GM23338 (cell line): ENCODE results near the gene CLDN24. TPM values are rescaled to one million over a fixed set of nuclear protein-coding genes. Genes with fewer than 3 reads are reported as not detected.

Source experiments
- ATAC-seq: fragments of 200-7000 bp; cut with Tn5 transposase; 3 replicates; pipeline ENCODE4 v1.9.1; 2020
- DNase-seq: peaks from one replicate; pipeline ENCODE4 v3.0.0-alpha.2; 2015; ENCODE audit warnings: low spot score
- H2AFZ ChIP-seq: fragments of 200-600 bp; sonication (generic); 2 replicates; pipeline ENCODE4 v1.8.0; 2016; ENCODE audit warnings: antibody characterized with exemption, mild to moderate bottlenecking, moderate library complexity
- H3F3A ChIP-seq: fragments of 200-600 bp; sonication (generic); replicated peaks from 2 replicates; pipeline ENCODE4 v1.8.0; 2017; ENCODE audit warnings: antibody characterized with exemption, mixed run types, low read depth
- H3K27ac ChIP-seq: fragments of 200-600 bp; sonication (generic); 2 replicates; pipeline ENCODE4 v1.6.1; 2016; ENCODE audit warnings: low read depth
- H3K27me3 ChIP-seq: fragments of 200-600 bp; sonication (generic); 2 replicates; pipeline ENCODE4 v1.8.0; 2016; ENCODE audit warnings: mild to moderate bottlenecking, mixed run types, moderate library complexity; ENCODE audit not compliant: insufficient read depth
- H3K36me3 ChIP-seq: fragments of 200-600 bp; sonication (generic); 2 replicates; pipeline ENCODE4 v1.8.0; 2016; ENCODE audit warnings: mild to moderate bottlenecking; ENCODE audit not compliant: insufficient read depth
- H3K4me1 ChIP-seq: fragments of 200-600 bp; sonication (generic); 2 replicates; pipeline ENCODE4 v1.8.0; 2016; ENCODE audit warnings: mild to moderate bottlenecking, moderate library complexity; ENCODE audit not compliant: insufficient read depth
- H3K4me2 ChIP-seq: fragments of 200-600 bp; sonication (generic); 2 replicates; pipeline ENCODE4 v1.7.1; 2017; ENCODE audit warnings: mixed run types
- H3K4me3 ChIP-seq: fragments of 200-600 bp; sonication (generic); 2 replicates; pipeline ENCODE4 v1.6.1; 2016; ENCODE audit warnings: mixed run types
- H3K79me2 ChIP-seq: fragments of 200-600 bp; sonication (generic); replicated peaks from 2 replicates; pipeline ENCODE4 v1.8.0; 2017; ENCODE audit warnings: mild to moderate bottlenecking; ENCODE audit not compliant: insufficient read depth
- H3K9me2 ChIP-seq: fragments of 200-600 bp; sonication (generic); 2 replicates; pipeline ENCODE4 v1.8.0; 2017; ENCODE audit not compliant: insufficient read depth
- H4K20me1 ChIP-seq: fragments of 200-600 bp; sonication (generic); replicated peaks from 2 replicates; pipeline ENCODE4 v1.8.0; 2017; ENCODE audit warnings: mild to moderate bottlenecking; ENCODE audit not compliant: insufficient read depth
- H3K27ac Mint-ChIP-seq: 2 replicates; pipeline ENCODE4 v1.8.0; 2020; ENCODE audit warnings: inconsistent platforms, mild to moderate bottlenecking, moderate library complexity, mixed read lengths
- H3K27me3 Mint-ChIP-seq: 3 replicates; pipeline ENCODE4 v1.8.0; 2022; ENCODE audit warnings: low read depth, mild to moderate bottlenecking, moderate library complexity, mixed read lengths, inconsistent platforms; ENCODE audit not compliant: insufficient read depth, poor library complexity
- H3K36me3 Mint-ChIP-seq: 3 replicates; pipeline ENCODE4 v1.8.0; 2021; ENCODE audit warnings: low read depth, mild to moderate bottlenecking, inconsistent platforms, moderate library complexity, mixed read lengths
- H3K4me1 Mint-ChIP-seq: 3 replicates; pipeline ENCODE4 v1.8.0; 2020; ENCODE audit warnings: mild to moderate bottlenecking, inconsistent platforms, mixed read lengths
- H3K4me3 Mint-ChIP-seq: 3 replicates; pipeline ENCODE4 v1.8.0; 2021; ENCODE audit warnings: moderate library complexity, mild to moderate bottlenecking, inconsistent platforms, mixed read lengths
- H3K9me3 Mint-ChIP-seq: 3 replicates; pipeline ENCODE4 v1.8.0; 2020; ENCODE audit warnings: moderate library complexity, mild to moderate bottlenecking, inconsistent platforms, mixed read lengths
- CREB1 ChIP-seq: fragments of 250-450 bp; sonication (Bioruptor Pico); IDR thresholded peaks from 2 replicates; pipeline ENCODE4 v1.5.0; 2020; ENCODE audit warnings: low read depth, mild to moderate bottlenecking, moderate library complexity
- EZH2 ChIP-seq: fragments of 200-600 bp; sonication (generic); IDR thresholded peaks from one replicate; pipeline ENCODE4 v1.8.0; 2017; ENCODE audit warnings: antibody characterized with exemption, mild to moderate bottlenecking, low read depth; ENCODE audit not compliant: unreplicated experiment
- EZH2phosphoT487 ChIP-seq: fragments of 200-600 bp; sonication (generic); IDR thresholded peaks from one replicate; pipeline ENCODE4 v1.8.1; 2018; ENCODE audit warnings: antibody characterized with exemption; ENCODE audit not compliant: unreplicated experiment
- JUNB ChIP-seq: IDR thresholded peaks from one replicate; pipeline ENCODE4 v1.6.1; 2016; ENCODE audit warnings: antibody characterized with exemption; ENCODE audit not compliant: unreplicated experiment
- NANOG ChIP-seq: IDR thresholded peaks from 2 replicates; pipeline ENCODE4 v1.6.1; 2016; ENCODE audit warnings: antibody characterized with exemption, borderline replicate concordance
- POLR2AphosphoS5 ChIP-seq: IDR thresholded peaks from 2 replicates; pipeline ENCODE4 v1.6.1; 2016; ENCODE audit warnings: antibody characterized with exemption, low read depth
- STAT1 ChIP-seq: IDR thresholded peaks from one replicate; pipeline ENCODE4 v1.6.1; 2016; ENCODE audit warnings: antibody characterized with exemption; ENCODE audit not compliant: unreplicated experiment
- ZNF114 ChIP-seq: fragments of 250-450 bp; sonication (Bioruptor Pico); IDR thresholded peaks from 2 replicates; pipeline ENCODE4 v1.5.0; 2020; ENCODE audit warnings: mild to moderate bottlenecking, moderate library complexity
- ZNF331 ChIP-seq: fragments of 250-450 bp; sonication (Bioruptor Pico); IDR thresholded peaks from 2 replicates; pipeline ENCODE4 v1.5.0; 2020; ENCODE audit warnings: low read depth, mild to moderate bottlenecking, moderate library complexity
- polyA plus RNA-seq: library from polyadenylated mRNA; unstranded; fragments of >200 nt; fragmentation: Nextera tagmentation; extraction: Ambion mirVana; gene quantifications from 2 replicates; pipeline ENCODE4 v1.2.1, GENCODE V29; 2016
- total RNA-seq: library from RNA; depleted of rRNA; stranded (reverse); fragments of >200 nt; shearing (Covaris generic); gene quantifications from 2 replicates; pipeline ENCODE4 v1.2.3, GENCODE V29; 2014
- TF ChIP-seq, protein P1 (sequence below): fragments of 250-450 bp; sonication (Bioruptor Pico); IDR thresholded peaks from 2 replicates; pipeline ENCODE4 v1.5.0; 2020; ENCODE audit warnings: mild to moderate bottlenecking, moderate library complexity
- TF ChIP-seq, protein P2 (sequence below), 2 experiments: fragments of 200-600 bp in 1 of 2; sonication (generic) in 1 of 2; conservative IDR thresholded peaks; 2 replicates each; pipeline versions ENCODE4 v1.5.1 to v1.6.1; 2016 to 2017; ENCODE audit warnings: antibody characterized with exemption in 2 of 2, low read depth in 2 of 2, mild to moderate bottlenecking in 2 of 2, moderate library complexity in 1 of 2
- TF ChIP-seq, protein P3 (sequence below): IDR thresholded peaks from one replicate; pipeline ENCODE4 v1.6.1; 2018; ENCODE audit warnings: antibody characterized with exemption; ENCODE audit not compliant: unreplicated experiment
- TF ChIP-seq, protein P4 (sequence below): IDR thresholded peaks from 2 replicates; pipeline ENCODE4 v1.6.1; 2016; ENCODE audit warnings: antibody characterized with exemption

CLDN24 gene
- total and polyA plus RNA-seq, 2 experiments from 2014 or later: not detected

DNA sequence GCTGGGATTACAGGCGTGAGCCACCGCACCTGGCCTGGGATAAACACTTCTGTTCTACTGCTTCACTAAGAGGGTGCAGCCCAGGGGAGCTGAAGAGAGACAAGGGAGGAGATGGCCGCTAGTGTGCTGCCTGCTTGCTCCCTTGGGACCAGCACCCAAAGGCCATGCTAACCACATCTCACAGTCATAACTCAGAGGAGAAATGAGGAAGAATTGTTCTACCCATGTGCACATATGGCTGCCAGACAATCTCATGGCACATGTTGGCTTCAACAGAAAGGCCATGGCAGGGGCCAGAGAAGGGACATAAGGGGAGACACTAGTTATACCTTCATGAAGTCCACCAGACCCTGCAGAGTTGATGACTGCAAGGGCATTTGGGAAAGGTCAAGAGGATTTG is 24.6 kb downstream of the CLDN24 start:
- Histone ChIP-seq H3K4me3 (no peak overlapping the region), H3K36me3 (peaks cover 27% of the 10 kb centered on the region), H3K4me2 (no peak overlapping the region), H3K79me2 (no peaks in the 10 kb centered on the region), H3K4me1 (no peaks in the 10 kb centered on the region), H4K20me1 (0 out of 2 replicates have a peak, but pooled peaks cover 3% of the 10 kb centered on the region), H3K9me2 (no peaks in the 10 kb centered on the region), H3K27ac (no peak overlapping the region), H2AFZ (no peak overlapping the region), H3F3A (no peaks in the 10 kb centered on the region), H3K27me3 (no peaks in the 10 kb centered on the region)
- H3K9me3 Mint-ChIP-seq: no peaks in the 10 kb centered on the region
- H3K36me3 Mint-ChIP-seq: peaks cover 38% of the 10 kb centered on the region
- no peaks in the 10 kb centered on the region; the same call in 2 of the 3 replicates for H3K4me1 Mint-ChIP-seq
- DNase-seq: no peak
- no peak for ATAC-seq
- TF ChIP-seq EZH2: no peak
- TF ChIP-seq ZNF331 (CRISPR knock-in tag): no peak
- TF ChIP-seq, protein P1, sequence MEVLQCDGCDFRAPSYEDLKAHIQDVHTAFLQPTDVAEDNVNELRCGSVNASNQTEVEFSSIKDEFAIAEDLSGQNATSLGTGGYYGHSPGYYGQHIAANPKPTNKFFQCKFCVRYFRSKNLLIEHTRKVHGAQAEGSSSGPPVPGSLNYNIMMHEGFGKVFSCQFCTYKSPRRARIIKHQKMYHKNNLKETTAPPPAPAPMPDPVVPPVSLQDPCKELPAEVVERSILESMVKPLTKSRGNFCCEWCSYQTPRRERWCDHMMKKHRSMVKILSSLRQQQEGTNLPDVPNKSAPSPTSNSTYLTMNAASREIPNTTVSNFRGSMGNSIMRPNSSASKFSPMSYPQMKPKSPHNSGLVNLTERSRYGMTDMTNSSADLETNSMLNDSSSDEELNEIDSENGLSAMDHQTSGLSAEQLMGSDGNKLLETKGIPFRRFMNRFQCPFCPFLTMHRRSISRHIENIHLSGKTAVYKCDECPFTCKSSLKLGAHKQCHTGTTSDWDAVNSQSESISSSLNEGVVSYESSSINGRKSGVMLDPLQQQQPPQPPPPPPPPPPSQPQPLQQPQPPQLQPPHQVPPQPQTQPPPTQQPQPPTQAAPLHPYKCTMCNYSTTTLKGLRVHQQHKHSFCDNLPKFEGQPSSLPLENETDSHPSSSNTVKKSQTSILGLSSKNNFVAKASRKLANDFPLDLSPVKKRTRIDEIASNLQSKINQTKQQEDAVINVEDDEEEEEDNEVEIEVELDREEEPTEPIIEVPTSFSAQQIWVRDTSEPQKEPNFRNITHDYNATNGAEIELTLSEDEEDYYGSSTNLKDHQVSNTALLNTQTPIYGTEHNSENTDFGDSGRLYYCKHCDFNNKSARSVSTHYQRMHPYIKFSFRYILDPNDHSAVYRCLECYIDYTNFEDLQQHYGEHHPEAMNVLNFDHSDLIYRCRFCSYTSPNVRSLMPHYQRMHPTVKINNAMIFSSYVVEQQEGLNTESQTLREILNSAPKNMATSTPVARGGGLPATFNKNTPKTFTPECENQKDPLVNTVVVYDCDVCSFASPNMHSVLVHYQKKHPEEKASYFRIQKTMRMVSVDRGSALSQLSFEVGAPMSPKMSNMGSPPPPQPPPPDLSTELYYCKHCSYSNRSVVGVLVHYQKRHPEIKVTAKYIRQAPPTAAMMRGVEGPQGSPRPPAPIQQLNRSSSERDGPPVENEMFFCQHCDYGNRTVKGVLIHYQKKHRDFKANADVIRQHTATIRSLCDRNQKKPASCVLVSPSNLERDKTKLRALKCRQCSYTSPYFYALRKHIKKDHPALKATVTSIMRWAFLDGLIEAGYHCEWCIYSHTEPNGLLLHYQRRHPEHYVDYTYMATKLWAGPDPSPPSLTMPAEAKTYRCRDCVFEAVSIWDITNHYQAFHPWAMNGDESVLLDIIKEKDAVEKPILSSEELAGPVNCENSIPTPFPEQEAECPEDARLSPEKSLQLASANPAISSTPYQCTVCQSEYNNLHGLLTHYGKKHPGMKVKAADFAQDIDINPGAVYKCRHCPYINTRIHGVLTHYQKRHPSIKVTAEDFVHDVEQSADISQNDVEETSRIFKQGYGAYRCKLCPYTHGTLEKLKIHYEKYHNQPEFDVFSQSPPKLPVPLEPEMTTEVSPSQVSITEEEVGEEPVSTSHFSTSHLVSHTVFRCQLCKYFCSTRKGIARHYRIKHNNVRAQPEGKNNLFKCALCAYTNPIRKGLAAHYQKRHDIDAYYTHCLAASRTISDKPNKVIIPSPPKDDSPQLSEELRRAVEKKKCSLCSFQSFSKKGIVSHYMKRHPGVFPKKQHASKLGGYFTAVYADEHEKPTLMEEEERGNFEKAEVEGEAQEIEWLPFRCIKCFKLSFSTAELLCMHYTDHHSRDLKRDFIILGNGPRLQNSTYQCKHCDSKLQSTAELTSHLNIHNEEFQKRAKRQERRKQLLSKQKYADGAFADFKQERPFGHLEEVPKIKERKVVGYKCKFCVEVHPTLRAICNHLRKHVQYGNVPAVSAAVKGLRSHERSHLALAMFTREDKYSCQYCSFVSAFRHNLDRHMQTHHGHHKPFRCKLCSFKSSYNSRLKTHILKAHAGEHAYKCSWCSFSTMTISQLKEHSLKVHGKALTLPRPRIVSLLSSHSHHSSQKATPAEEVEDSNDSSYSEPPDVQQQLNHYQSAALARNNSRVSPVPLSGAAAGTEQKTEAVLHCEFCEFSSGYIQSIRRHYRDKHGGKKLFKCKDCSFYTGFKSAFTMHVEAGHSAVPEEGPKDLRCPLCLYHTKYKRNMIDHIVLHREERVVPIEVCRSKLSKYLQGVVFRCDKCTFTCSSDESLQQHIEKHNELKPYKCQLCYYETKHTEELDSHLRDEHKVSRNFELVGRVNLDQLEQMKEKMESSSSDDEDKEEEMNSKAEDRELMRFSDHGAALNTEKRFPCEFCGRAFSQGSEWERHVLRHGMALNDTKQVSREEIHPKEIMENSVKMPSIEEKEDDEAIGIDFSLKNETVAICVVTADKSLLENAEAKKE (CRISPR knock-in tag): no peak
- TF ChIP-seq, protein P2, sequence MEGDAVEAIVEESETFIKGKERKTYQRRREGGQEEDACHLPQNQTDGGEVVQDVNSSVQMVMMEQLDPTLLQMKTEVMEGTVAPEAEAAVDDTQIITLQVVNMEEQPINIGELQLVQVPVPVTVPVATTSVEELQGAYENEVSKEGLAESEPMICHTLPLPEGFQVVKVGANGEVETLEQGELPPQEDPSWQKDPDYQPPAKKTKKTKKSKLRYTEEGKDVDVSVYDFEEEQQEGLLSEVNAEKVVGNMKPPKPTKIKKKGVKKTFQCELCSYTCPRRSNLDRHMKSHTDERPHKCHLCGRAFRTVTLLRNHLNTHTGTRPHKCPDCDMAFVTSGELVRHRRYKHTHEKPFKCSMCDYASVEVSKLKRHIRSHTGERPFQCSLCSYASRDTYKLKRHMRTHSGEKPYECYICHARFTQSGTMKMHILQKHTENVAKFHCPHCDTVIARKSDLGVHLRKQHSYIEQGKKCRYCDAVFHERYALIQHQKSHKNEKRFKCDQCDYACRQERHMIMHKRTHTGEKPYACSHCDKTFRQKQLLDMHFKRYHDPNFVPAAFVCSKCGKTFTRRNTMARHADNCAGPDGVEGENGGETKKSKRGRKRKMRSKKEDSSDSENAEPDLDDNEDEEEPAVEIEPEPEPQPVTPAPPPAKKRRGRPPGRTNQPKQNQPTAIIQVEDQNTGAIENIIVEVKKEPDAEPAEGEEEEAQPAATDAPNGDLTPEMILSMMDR (conservative IDR thresholded peaks at IDR 0.05; ENCODE audit: low read depth in 2 of 2): no peak
- TF ChIP-seq CREB1: no peak
- no peak for TF ChIP-seq POLR2AphosphoS5
- no peak for TF ChIP-seq EZH2phosphoT487
- no peak for TF ChIP-seq STAT1
- TF ChIP-seq JUNB: no peak
- TF ChIP-seq, protein P3, sequence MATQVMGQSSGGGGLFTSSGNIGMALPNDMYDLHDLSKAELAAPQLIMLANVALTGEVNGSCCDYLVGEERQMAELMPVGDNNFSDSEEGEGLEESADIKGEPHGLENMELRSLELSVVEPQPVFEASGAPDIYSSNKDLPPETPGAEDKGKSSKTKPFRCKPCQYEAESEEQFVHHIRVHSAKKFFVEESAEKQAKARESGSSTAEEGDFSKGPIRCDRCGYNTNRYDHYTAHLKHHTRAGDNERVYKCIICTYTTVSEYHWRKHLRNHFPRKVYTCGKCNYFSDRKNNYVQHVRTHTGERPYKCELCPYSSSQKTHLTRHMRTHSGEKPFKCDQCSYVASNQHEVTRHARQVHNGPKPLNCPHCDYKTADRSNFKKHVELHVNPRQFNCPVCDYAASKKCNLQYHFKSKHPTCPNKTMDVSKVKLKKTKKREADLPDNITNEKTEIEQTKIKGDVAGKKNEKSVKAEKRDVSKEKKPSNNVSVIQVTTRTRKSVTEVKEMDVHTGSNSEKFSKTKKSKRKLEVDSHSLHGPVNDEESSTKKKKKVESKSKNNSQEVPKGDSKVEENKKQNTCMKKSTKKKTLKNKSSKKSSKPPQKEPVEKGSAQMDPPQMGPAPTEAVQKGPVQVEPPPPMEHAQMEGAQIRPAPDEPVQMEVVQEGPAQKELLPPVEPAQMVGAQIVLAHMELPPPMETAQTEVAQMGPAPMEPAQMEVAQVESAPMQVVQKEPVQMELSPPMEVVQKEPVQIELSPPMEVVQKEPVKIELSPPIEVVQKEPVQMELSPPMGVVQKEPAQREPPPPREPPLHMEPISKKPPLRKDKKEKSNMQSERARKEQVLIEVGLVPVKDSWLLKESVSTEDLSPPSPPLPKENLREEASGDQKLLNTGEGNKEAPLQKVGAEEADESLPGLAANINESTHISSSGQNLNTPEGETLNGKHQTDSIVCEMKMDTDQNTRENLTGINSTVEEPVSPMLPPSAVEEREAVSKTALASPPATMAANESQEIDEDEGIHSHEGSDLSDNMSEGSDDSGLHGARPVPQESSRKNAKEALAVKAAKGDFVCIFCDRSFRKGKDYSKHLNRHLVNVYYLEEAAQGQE: no peak
- no peak for TF ChIP-seq NANOG
- TF ChIP-seq ZNF114 (CRISPR knock-in tag): no peak
- TF ChIP-seq, protein P4, sequence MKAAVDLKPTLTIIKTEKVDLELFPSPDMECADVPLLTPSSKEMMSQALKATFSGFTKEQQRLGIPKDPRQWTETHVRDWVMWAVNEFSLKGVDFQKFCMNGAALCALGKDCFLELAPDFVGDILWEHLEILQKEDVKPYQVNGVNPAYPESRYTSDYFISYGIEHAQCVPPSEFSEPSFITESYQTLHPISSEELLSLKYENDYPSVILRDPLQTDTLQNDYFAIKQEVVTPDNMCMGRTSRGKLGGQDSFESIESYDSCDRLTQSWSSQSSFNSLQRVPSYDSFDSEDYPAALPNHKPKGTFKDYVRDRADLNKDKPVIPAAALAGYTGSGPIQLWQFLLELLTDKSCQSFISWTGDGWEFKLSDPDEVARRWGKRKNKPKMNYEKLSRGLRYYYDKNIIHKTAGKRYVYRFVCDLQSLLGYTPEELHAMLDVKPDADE: no peak
- no peak overlapping the region for H3K4me3 Mint-ChIP-seq
- H3K27ac Mint-ChIP-seq: no peak overlapping the region
- no peaks in the 10 kb centered on the region for H3K27me3 Mint-ChIP-seq
